HG02938 (cell line): ENCODE measurements around the gene ERRFI1.

ENCODE experiments used
- ATAC-seq: cut with Tn5 transposase; IDR thresholded peaks from one replicate; pipeline ENCODE4 v1.9.1; 2021; ENCODE audit warnings: mild to moderate bottlenecking, moderate library complexity; ENCODE audit not compliant: unreplicated experiment

ERRFI1 gene

GRCh38 chr1:8006037-8006963, 19.8 kb downstream of the ERRFI1 start:
- ATAC-seq, result no peak

- no peak for ATAC-seq
Measured at GRCh38 chr1:8004803-8005573, 21.1 kb downstream of the ERRFI1 start.

- ATAC-seq, result no peak
Measured at GRCh38 chr1:8004113-8004802, 21.9 kb downstream of the ERRFI1 start.

GRCh38 chr1:8003438-8004112, 22.5 kb downstream of the ERRFI1 start:
- ATAC-seq, result no peak

- ATAC-seq, result no peak
Measured at GRCh38 chr1:8002921-8003320, 23.2 kb downstream of the ERRFI1 start.

- ATAC-seq, result no peak
Measured at GRCh38 chr1:8002329-8002910, 23.7 kb downstream of the ERRFI1 start.

GRCh38 chr1:7995437-7995836, 30.7 kb downstream of the ERRFI1 start:
- no peak for ATAC-seq

GRCh38 chr1:7994827-7995226, 31.3 kb downstream of the ERRFI1 start:
- no peak for ATAC-seq

GRCh38 chr1:7993593-7994479, 32.3 kb downstream of the ERRFI1 start:
- no peak for ATAC-seq

GRCh38 chr1:7992885-7993284, 33.2 kb downstream of the ERRFI1 start:
- no peak for ATAC-seq

- no peak for ATAC-seq
Measured at GRCh38 chr1:7991504-7992440, 34.3 kb downstream of the ERRFI1 start.

- ATAC-seq, result no peak
Measured at GRCh38 chr1:7989762-7990428, 36.2 kb downstream of the ERRFI1 start.

- no peak for ATAC-seq
Measured at GRCh38 chr1:7988576-7988975, 37.5 kb downstream of the ERRFI1 start.

- ATAC-seq, result no peak
Measured at GRCh38 chr1:7987528-7987927, 38.6 kb downstream of the ERRFI1 start.

- ATAC-seq, result no peak
Measured at GRCh38 chr1:7985851-7986612, 40.1 kb downstream of the ERRFI1 start.

GRCh38 chr1:7984811-7985210, 41.3 kb downstream of the ERRFI1 start:
- ATAC-seq, result no peak
